OCI-LY7 (cell line): Measurements from ENCODE around the gene PSKH1. TPM values are rescaled to one million over a fixed set of nuclear protein-coding genes. Genes with fewer than 3 reads are reported as not detected.

Source experiments
- BruUV-seq: library from RNA; stranded (reverse); fragments of 400-500 nt; replicated peaks from 2 replicates; lab custom pipeline; 2021; lab: Mats Ljungman, UMichigan
- CTCF ChIA-PET: fragments of 300-600 bp; sonication (Branson Sonifier 250); formaldehyde crosslinking; loops from one replicate; lab custom pipeline; 2022; ENCODE audit warnings: antibody characterized with exemption; ENCODE audit not compliant: unreplicated experiment; lab: Charles Lee
- POLR2A ChIA-PET: fragments of 300-600 bp; sonication (Branson Sonifier 250); formaldehyde crosslinking; loops from one replicate; lab custom pipeline; 2022; ENCODE audit warnings: antibody characterized with exemption; lab: Charles Lee
- DNase-seq: peaks from one replicate; pipeline ENCODE4 v3.0.0-alpha.2; 2015; ENCODE audit warnings: low spot score
- H2AFZ ChIP-seq: fragments of 200-600 bp; sonication (generic), shearing (Covaris generic); 2 replicates; pipeline ENCODE4 v1.6.1; 2014; ENCODE audit warnings: mild to moderate bottlenecking, antibody characterized with exemption, low read length, moderate library complexity
- H3K27ac ChIP-seq: fragments of 200-600 bp; sonication (generic); 2 replicates; pipeline ENCODE4 v1.5.1; 2014; ENCODE audit warnings: mixed run types, low read depth, mild to moderate bottlenecking, moderate library complexity, low read length, inconsistent platforms; ENCODE audit not compliant: poor library complexity, severe bottlenecking
- H3K36me3 ChIP-seq: fragments of 200-600 bp; sonication (generic); 2 replicates; pipeline ENCODE4 v1.6.1; 2014; ENCODE audit warnings: mild to moderate bottlenecking, antibody characterized with exemption, low read length, moderate library complexity, mixed read lengths; ENCODE audit not compliant: insufficient read depth
- H3K4me1 ChIP-seq: fragments of 200-600 bp; sonication (generic); 2 replicates; pipeline ENCODE4 v1.5.1; 2014; ENCODE audit warnings: mild to moderate bottlenecking, low read length; ENCODE audit not compliant: insufficient read depth, poor library complexity, severe bottlenecking
- H3K4me2 ChIP-seq: fragments of 200-600 bp; sonication (generic); 2 replicates; pipeline ENCODE4 v1.6.1; 2014; ENCODE audit warnings: mild to moderate bottlenecking, low read length
- H3K4me3 ChIP-seq: fragments of 200-600 bp; sonication (generic); 2 replicates; pipeline ENCODE4 v1.5.1; 2014; ENCODE audit warnings: mild to moderate bottlenecking, low read depth, low read length; ENCODE audit not compliant: poor library complexity, severe bottlenecking
- H3K79me2 ChIP-seq: fragments of 200-600 bp; sonication (generic); 2 replicates; pipeline ENCODE4 v1.6.1; 2016; ENCODE audit warnings: low read depth, mild to moderate bottlenecking, low read length, moderate library complexity, mixed read lengths; ENCODE audit not compliant: insufficient read depth
- H3K9me2 ChIP-seq: fragments of 200-600 bp; sonication (generic); 2 replicates; pipeline ENCODE4 v1.6.1; 2016; ENCODE audit warnings: mild to moderate bottlenecking, low read length, mixed read lengths; ENCODE audit not compliant: insufficient read depth
- H3K9me3 ChIP-seq: fragments of 200-600 bp; sonication (generic); 2 replicates; pipeline ENCODE4 v1.6.1; 2014; ENCODE audit warnings: mild to moderate bottlenecking, mixed run types, low read length, mixed read lengths
- H4K20me1 ChIP-seq: fragments of 200-600 bp; sonication (generic); 2 replicates; pipeline ENCODE4 v1.6.1; 2014; ENCODE audit warnings: mild to moderate bottlenecking, antibody characterized with exemption, low read length, moderate library complexity, mixed read lengths; ENCODE audit not compliant: insufficient read depth
- EZH2phosphoT487 ChIP-seq: fragments of 200-600 bp; sonication (generic); IDR thresholded peaks from 2 replicates; pipeline ENCODE4 v1.6.1; 2018; ENCODE audit warnings: low read depth, borderline replicate concordance, mild to moderate bottlenecking, mixed run types, antibody characterized with exemption, low read length, moderate library complexity, mixed read lengths
- intact Hi-C: fragments of 100-400 bp; cut with micrococcal nuclease; formaldehyde crosslinking; loops from one replicate; pipeline ENCODE4 v1.10.0; 2022; ENCODE audit not compliant: unreplicated experiment
- total RNA-seq, 2 experiments: library from RNA; depleted of rRNA in 1 of 2; stranded (reverse); fragments of >200 nt in 1 of 2; shearing (Covaris generic) in 1 of 2; gene quantifications; 2 replicates each; pipeline ENCODE4 v1.2.3, GENCODE V29; 2014 to 2022
- TF ChIP-seq, protein P1 (sequence below): fragments of 200-600 bp; sonication (generic); conservative IDR thresholded peaks from 2 replicates; pipeline ENCODE4 v1.5.1; 2014; ENCODE audit warnings: mild to moderate bottlenecking, antibody characterized with exemption, low read length, moderate library complexity, mixed read lengths

The PSKH1 gene
- total RNA-seq, 2 experiments from 2014 or later = 10.4 to 27.1 TPM

DNA sequence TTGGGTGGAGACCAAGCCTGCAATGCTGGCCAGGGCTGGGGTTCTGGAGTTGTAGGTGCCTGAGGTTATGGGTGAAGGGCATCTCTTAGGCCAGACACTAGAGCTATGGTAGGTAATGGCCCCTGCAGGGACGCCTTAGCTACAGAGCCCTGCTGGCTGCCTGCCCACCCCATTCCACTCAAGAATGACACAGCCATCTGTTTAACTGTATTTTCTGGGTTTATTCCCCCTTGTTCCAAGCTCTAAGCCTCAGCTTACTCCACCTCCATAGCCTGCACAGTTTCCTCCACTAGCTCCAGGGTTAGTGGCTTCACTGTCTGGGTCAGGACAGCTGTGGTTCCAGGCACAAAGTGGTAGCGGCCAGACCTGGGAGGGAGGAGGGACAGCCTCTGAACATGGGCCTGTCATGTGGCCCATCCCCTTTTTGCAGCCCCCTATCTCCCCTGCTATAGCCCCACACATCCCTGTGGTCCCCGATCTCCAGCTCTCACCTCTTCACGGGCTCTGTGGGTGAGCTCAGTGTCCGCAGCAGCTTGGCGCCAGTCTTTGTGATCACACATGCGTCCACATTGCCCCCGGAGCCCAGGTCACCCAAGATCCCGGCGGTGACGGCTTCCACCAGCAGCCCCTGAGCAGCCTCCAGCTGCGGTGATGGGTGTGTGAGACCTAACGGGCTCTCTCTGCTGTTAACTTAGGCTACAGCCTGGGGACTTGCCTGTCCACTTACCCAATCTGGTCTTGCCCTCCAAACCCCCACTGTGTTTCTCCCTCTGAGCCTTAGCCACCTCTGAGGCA lies 41.4 kb downstream of the PSKH1 start:
- BruUV-seq = no TSS peak
- no peaks in the 10 kb centered on the region for H3K9me2 ChIP-seq
- ChIA-PET CTCF (interaction anchor here (0.6 to 1.0 kb wide), 2 partner anchors 12 to 413 kb away, joined by 3 to 4 read pairs; no protein-coding TSS in a partner anchor), POLR2A (interaction anchor here (0.5 kb wide), 1 partner anchor 115 kb away, joined by 5 read pairs; no protein-coding TSS in a partner anchor)
- no peak overlapping the region for H3K27ac ChIP-seq
- no peaks in the 10 kb centered on the region for H3K9me3 ChIP-seq
- peaks cover 38% of the 10 kb centered on the region for H3K36me3 ChIP-seq
- H3K4me2 ChIP-seq = peak overlapping the region; percentile 90
- H3K4me1 ChIP-seq = peaks cover 23% of the 10 kb centered on the region
- H3K4me3 ChIP-seq = peak overlapping the region; percentile 74
- no peak for DNase-seq
- H3K79me2 ChIP-seq = peaks cover 4% of the 10 kb centered on the region; the same call in 1 of the 2 replicates
- no peak overlapping the region for H2AFZ ChIP-seq
- TF ChIP-seq, protein P1, sequence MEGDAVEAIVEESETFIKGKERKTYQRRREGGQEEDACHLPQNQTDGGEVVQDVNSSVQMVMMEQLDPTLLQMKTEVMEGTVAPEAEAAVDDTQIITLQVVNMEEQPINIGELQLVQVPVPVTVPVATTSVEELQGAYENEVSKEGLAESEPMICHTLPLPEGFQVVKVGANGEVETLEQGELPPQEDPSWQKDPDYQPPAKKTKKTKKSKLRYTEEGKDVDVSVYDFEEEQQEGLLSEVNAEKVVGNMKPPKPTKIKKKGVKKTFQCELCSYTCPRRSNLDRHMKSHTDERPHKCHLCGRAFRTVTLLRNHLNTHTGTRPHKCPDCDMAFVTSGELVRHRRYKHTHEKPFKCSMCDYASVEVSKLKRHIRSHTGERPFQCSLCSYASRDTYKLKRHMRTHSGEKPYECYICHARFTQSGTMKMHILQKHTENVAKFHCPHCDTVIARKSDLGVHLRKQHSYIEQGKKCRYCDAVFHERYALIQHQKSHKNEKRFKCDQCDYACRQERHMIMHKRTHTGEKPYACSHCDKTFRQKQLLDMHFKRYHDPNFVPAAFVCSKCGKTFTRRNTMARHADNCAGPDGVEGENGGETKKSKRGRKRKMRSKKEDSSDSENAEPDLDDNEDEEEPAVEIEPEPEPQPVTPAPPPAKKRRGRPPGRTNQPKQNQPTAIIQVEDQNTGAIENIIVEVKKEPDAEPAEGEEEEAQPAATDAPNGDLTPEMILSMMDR = no peak
- TF ChIP-seq EZH2phosphoT487 = no peak
- intact Hi-C loops = no loop called here
- no peaks in the 10 kb centered on the region for H4K20me1 ChIP-seq

DNA sequence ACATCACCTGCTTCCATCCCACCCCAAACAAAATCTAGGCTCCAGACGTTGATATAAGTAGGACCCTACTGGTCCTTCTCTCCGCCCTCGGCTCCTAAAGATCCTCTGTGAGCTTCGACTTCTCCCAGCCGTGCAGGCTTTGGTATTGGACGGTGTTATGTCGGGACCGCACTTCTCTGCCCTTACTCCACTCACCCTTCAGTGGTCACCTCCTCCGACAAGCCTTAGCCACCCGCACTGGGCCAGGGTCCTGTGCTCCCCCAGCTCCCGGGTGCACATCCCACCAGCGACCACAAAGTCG lies 42.0 kb downstream of the PSKH1 start:
- ChIA-PET POLR2A (interaction anchor here (1.0 to 1.2 kb wide), 2 partner anchors 129 to 136 kb away, joined by 3 to 5 read pairs; partner anchors contain the start of genes RANBP10 and TSNAXIP1), CTCF (interaction anchor here (0.6 to 1.0 kb wide), 2 partner anchors 80 to 414 kb away, joined by 3 to 4 read pairs; no protein-coding TSS in a partner anchor)
- peaks cover 29% of the 10 kb centered on the region for H3K4me1 ChIP-seq
- no peaks in the 10 kb centered on the region for H3K9me2 ChIP-seq
- peak overlapping the region; percentile 74 for H3K4me3 ChIP-seq
- H3K27ac ChIP-seq = no peak overlapping the region
- peak overlapping the region; percentile 90 for H3K4me2 ChIP-seq
- peaks cover 4% of the 10 kb centered on the region; the same call in 1 of the 2 replicates for H3K79me2 ChIP-seq
- no TSS peak for BruUV-seq
- DNase-seq = no peak
- peak overlapping the region; percentile 13; the same call in 1 of the 2 replicates for H2AFZ ChIP-seq
- no peaks in the 10 kb centered on the region for H3K9me3 ChIP-seq
- H3K36me3 ChIP-seq = peaks cover 33% of the 10 kb centered on the region
- no peaks in the 10 kb centered on the region for H4K20me1 ChIP-seq
- TF ChIP-seq, protein P1 = no peak
- no peak for TF ChIP-seq EZH2phosphoT487
- intact Hi-C loops = no loop called here
